ENCODE data around the gene PRDM13. TPM values are rescaled to one million over a fixed set of nuclear protein-coding genes. Genes with fewer than 3 reads are reported as not detected.
"Not testable (repeated sequence)": the region's sequence is repeated elsewhere in the genome, so short reads cannot be mapped to it uniquely, and the experiment has no call there.

The PRDM13 gene
- total and polyA plus RNA-seq, 10 of the 15 experiments (the other 5 are each of a cell fraction or from before 2014, with no cell fraction given): 0.02 to 0.15 (median 0.03) TPM; not detected in 6

GRCh38 chr6:99591673-99592364, 14.8 kb upstream of the PRDM13 start:
- DNase-seq (ENCODE audit: low read depth, low spot score) (no peak), ATAC-seq (no peak), FAIRE-seq (no peak)
- 0 out of 2 replicates have a peak, but pooled peaks have one; percentile 36 for TF ChIP-seq EZH2 (IDR thresholded peaks at IDR 0.05; ENCODE audit: borderline replicate concordance, control insufficient read depth, low read depth, low read length)
- no peak for TF ChIP-seq FOXK2 (IDR thresholded peaks at IDR 0.05)
- H3K27ac ChIP-seq (ENCODE audit: control insufficient read depth, insufficient read depth): no peak overlapping the region
- no peak overlapping the region for H3K9ac ChIP-seq (ENCODE audit: control insufficient read depth, insufficient read depth, low read length)
- CTCF ChIA-PET: no interaction called here
- in situ Hi-C loops (cut with MboI): no loop called here
- no peaks in the 10 kb centered on the region for H3K36me3 ChIP-seq (ENCODE audit: control insufficient read depth in 2 of 2, insufficient read depth in 2 of 2, low read length in 1 of 2)
- 15% methylated on average over 6 of the region's 6 CpGs for WGBS (ENCODE audit: insufficient coverage, insufficient replicate concordance, low lambda C conversion rate, missing lambda C conversion rate)
- H3K4me3 ChIP-seq: no peak overlapping the region
- RAD21 ChIA-PET (ENCODE audit: unreplicated experiment): no interaction called here
- H3K9me3 ChIP-seq (replicated peaks; ENCODE audit: control insufficient read depth, insufficient read depth, low read length): no peaks in the 10 kb centered on the region
- POLR2A ChIA-PET: no interaction called here
- H3K4me1 ChIP-seq (ENCODE audit: control insufficient read depth, insufficient read depth, low read length): no peaks in the 10 kb centered on the region
- no TSS peak for BruUV-seq (replicated peaks)
- H3K27me3 ChIP-seq (replicated peaks in 1 of 2; ENCODE audit: control insufficient read depth in 2 of 2, insufficient read depth in 2 of 2, low read length in 1 of 2): peaks cover 12 to 16% of the 10 kb centered on the region in 2 experiments
- intact Hi-C loops (cut with micrococcal nuclease; ENCODE audit: unreplicated experiment): no loop called here
- SMC1A ChIA-PET (ENCODE audit: uncharacterized antibody, unreplicated experiment): no interaction called here
- H3K4me2 ChIP-seq (ENCODE audit: control insufficient read depth, insufficient read depth): no peak overlapping the region
- H3K79me2 ChIP-seq (ENCODE audit: control insufficient read depth, insufficient read depth, low read length): no peaks in the 10 kb centered on the region
- no peak overlapping the region for H2AFZ ChIP-seq (ENCODE audit: control insufficient read depth, low read depth, low read length)
- no peaks in the 10 kb centered on the region for H4K20me1 ChIP-seq (ENCODE audit: control insufficient read depth, insufficient read depth)

- no peak overlapping the region for H3K9ac ChIP-seq (ENCODE audit: control insufficient read depth, insufficient read depth, low read length)
- H3K27ac ChIP-seq (ENCODE audit: control insufficient read depth, insufficient read depth): no peak overlapping the region
- H3K79me2 ChIP-seq (ENCODE audit: control insufficient read depth, insufficient read depth, low read length): no peaks in the 10 kb centered on the region
- H2AFZ ChIP-seq (ENCODE audit: control insufficient read depth, low read depth, low read length): no peak overlapping the region
- H3K27me3 ChIP-seq (replicated peaks in 1 of 2; ENCODE audit: control insufficient read depth in 2 of 2, insufficient read depth in 2 of 2, low read length in 1 of 2): peaks cover 12 to 16% of the 10 kb centered on the region in 2 experiments
- 0% methylated on average over 1 of the region's 1 CpG for WGBS (ENCODE audit: insufficient coverage, insufficient replicate concordance, low lambda C conversion rate, missing lambda C conversion rate)
- in situ Hi-C loops (cut with MboI) (no loop called here), intact Hi-C loops (cut with micrococcal nuclease; ENCODE audit: unreplicated experiment) (no loop called here)
- no peak for FAIRE-seq
- H3K36me3 ChIP-seq (ENCODE audit: control insufficient read depth in 2 of 2, insufficient read depth in 2 of 2, low read length in 1 of 2): no peaks in the 10 kb centered on the region
- no peak overlapping the region for H3K4me3 ChIP-seq
- H4K20me1 ChIP-seq (ENCODE audit: control insufficient read depth, insufficient read depth): no peaks in the 10 kb centered on the region
- H3K4me2 ChIP-seq (ENCODE audit: control insufficient read depth, insufficient read depth): no peak overlapping the region
- H3K9me3 ChIP-seq (replicated peaks; ENCODE audit: control insufficient read depth, insufficient read depth, low read length): no peaks in the 10 kb centered on the region
- no peak for TF ChIP-seq POLR2A (IDR thresholded peaks at IDR 0.05; ENCODE audit: low read depth, low read length)
- TF ChIP-seq CBFB (IDR thresholded peaks at IDR 0.05; ENCODE audit: low read depth): no peak
- TF ChIP-seq NFXL1 (IDR thresholded peaks at IDR 0.05; ENCODE audit: borderline replicate concordance): no peak
- no peak for TF ChIP-seq ATF7 (IDR thresholded peaks at IDR 0.05; ENCODE audit: low read depth)
- no peak for TF ChIP-seq USF1 (IDR thresholded peaks at IDR 0.05; ENCODE audit: borderline replicate concordance, extremely low read length, insufficient read depth, low read depth, low read length)
- no peak for TF ChIP-seq E2F4 (IDR thresholded peaks at IDR 0.05; ENCODE audit: low read depth, low read length)
- ChIA-PET CTCF (interaction anchor here (1.0 kb wide), 1 partner anchor 18 kb away, joined by 3 read pairs; no protein-coding TSS in a partner anchor), POLR2A (no interaction called here), RAD21 (ENCODE audit: unreplicated experiment) (interaction anchor here (1.5 kb wide), 1 partner anchor 154 kb away, joined by 5 read pairs; no protein-coding TSS in a partner anchor), SMC1A (ENCODE audit: uncharacterized antibody, unreplicated experiment) (no interaction called here)
- BruUV-seq (replicated peaks): no TSS peak
- DNase-seq (ENCODE audit: low read depth, low spot score): no peak
- H3K4me1 ChIP-seq (ENCODE audit: control insufficient read depth, insufficient read depth, low read length): no peaks in the 10 kb centered on the region
- ATAC-seq: no peak
Measured at GRCh38 chr6:99592900-99593299, 13.7 kb upstream of the PRDM13 start.

GRCh38 chr6:99594696-99595095, 11.9 kb upstream of the PRDM13 start:
- DNase-seq (ENCODE audit: low read depth, low spot score); H3K9ac ChIP-seq (ENCODE audit: control insufficient read depth, insufficient read depth, low read length); H3K79me2 ChIP-seq (ENCODE audit: control insufficient read depth, insufficient read depth, low read length); ATAC-seq; H2AFZ ChIP-seq (ENCODE audit: control insufficient read depth, low read depth, low read length); H3K4me1 ChIP-seq (ENCODE audit: control insufficient read depth, insufficient read depth, low read length); POLR2A ChIA-PET; H3K36me3 ChIP-seq (ENCODE audit: control insufficient read depth in 2 of 2, insufficient read depth in 2 of 2, low read length in 1 of 2); FAIRE-seq; H3K27ac ChIP-seq (ENCODE audit: control insufficient read depth, insufficient read depth); RAD21 ChIA-PET (ENCODE audit: unreplicated experiment); H3K4me2 ChIP-seq (ENCODE audit: control insufficient read depth, insufficient read depth); CTCF ChIA-PET; H4K20me1 ChIP-seq (ENCODE audit: control insufficient read depth, insufficient read depth); intact Hi-C loops (cut with micrococcal nuclease; ENCODE audit: unreplicated experiment); H3K4me3 ChIP-seq; SMC1A ChIA-PET (ENCODE audit: uncharacterized antibody, unreplicated experiment); in situ Hi-C loops (cut with MboI); H3K9me3 ChIP-seq (replicated peaks; ENCODE audit: control insufficient read depth, insufficient read depth, low read length); BruUV-seq (replicated peaks): not testable (repeated sequence)
- 74% methylated on average over 8 of the region's 8 CpGs for WGBS (ENCODE audit: insufficient coverage, insufficient replicate concordance, low lambda C conversion rate, missing lambda C conversion rate)
- H3K27me3 ChIP-seq (replicated peaks in 1 of 2; ENCODE audit: control insufficient read depth in 2 of 2, insufficient read depth in 2 of 2, low read length in 1 of 2): peaks cover 7 to 16% of the 10 kb centered on the region in 2 experiments

All from GM12878 (cell line).